Central memory CD8-positive, alpha-beta T cell (primary cell): Measurements from ENCODE around the gene SF3A1.

Experiments
- ATAC-seq: fragments of 150-1000 bp; cut with Tn5 transposase; replicated peaks from 2 replicates; pipeline ENCODE4 v1.10.0; 2022; ENCODE audit warnings: mild to moderate bottlenecking, moderate FRiP score, moderate number of reproducible peaks; ENCODE audit not compliant: poor library complexity, severe bottlenecking; ENCODE audit errors: extremely low read depth
- DNase-seq, 2 donors: peaks; one replicate each; pipeline ENCODE4 v3.0.0; 2021; ENCODE audit warnings: low spot score in 2 of 2
- H3K27ac Mint-ChIP-seq: one replicate; pipeline ENCODE4 v1.8.0; 2022; ENCODE audit warnings: low read depth, mild to moderate bottlenecking, moderate library complexity, mixed read lengths
- H3K27me3 Mint-ChIP-seq: one replicate; pipeline ENCODE4 v1.8.0; 2022; ENCODE audit warnings: mixed read lengths
- H3K36me3 Mint-ChIP-seq: one replicate; pipeline ENCODE4 v1.8.0; 2022; ENCODE audit warnings: mild to moderate bottlenecking, moderate library complexity, mixed read lengths; ENCODE audit not compliant: insufficient read depth
- H3K4me1 Mint-ChIP-seq: one replicate; pipeline ENCODE4 v1.8.0; 2022; ENCODE audit warnings: mixed read lengths
- H3K4me3 Mint-ChIP-seq: one replicate; pipeline ENCODE4 v1.8.0; 2022; ENCODE audit warnings: mild to moderate bottlenecking, moderate library complexity, mixed read lengths
- H3K9me3 Mint-ChIP-seq: one replicate; pipeline ENCODE4 v1.8.0; 2022; ENCODE audit warnings: mixed read lengths

SF3A1 gene

GRCh38 chr22:30396871-30397655 is 40.4 kb upstream of the SF3A1 start, which contains the start of gene SEC14L2:
Gene SEC14L2, plus strand, starts transcription at chr22:30397018. Its CDS starts 99 bp downstream, at chr22:30397117.
- peak in 1 of 2 donors; percentile 20 for DNase-seq
- Mint-ChIP-seq H3K4me1 (peaks cover 25% of the 10 kb centered on the region), H3K27ac (peak within 1 kb of the TSS; percentile 87), H3K27me3 (peaks cover 33% of the 10 kb centered on the region), H3K4me3 (peak within 1 kb of the TSS; percentile 78), H3K36me3 (peaks cover 6% of the 10 kb centered on the region), H3K9me3 (no peaks in the 10 kb centered on the region)
- peak; percentile 68 for ATAC-seq

- H3K27me3 Mint-ChIP-seq: peaks cover 33% of the 10 kb centered on the region
- no peaks in the 10 kb centered on the region for H3K9me3 Mint-ChIP-seq
- H3K4me3 Mint-ChIP-seq: no peak overlapping the region
- no peak overlapping the region for H3K27ac Mint-ChIP-seq
- H3K4me1 Mint-ChIP-seq: peaks cover 30% of the 10 kb centered on the region
- no peak for ATAC-seq
- no peak for DNase-seq
- peaks cover 7% of the 10 kb centered on the region for H3K36me3 Mint-ChIP-seq
These were observed 37.2 kb upstream of the SF3A1 start for GRCh38 chr22:30393885-30394284.

GRCh38 chr22:30393322-30393680 is 36.6 kb upstream of the SF3A1 start:
- DNase-seq (no peak), ATAC-seq (no peak)
- no peaks in the 10 kb centered on the region for H3K9me3 Mint-ChIP-seq
- H3K4me3 Mint-ChIP-seq: no peak overlapping the region
- H3K27me3 Mint-ChIP-seq: peaks cover 29% of the 10 kb centered on the region
- peaks cover 7% of the 10 kb centered on the region for H3K36me3 Mint-ChIP-seq
- peaks cover 24% of the 10 kb centered on the region for H3K4me1 Mint-ChIP-seq
- H3K27ac Mint-ChIP-seq: no peak overlapping the region

GRCh38 chr22:30392661-30393321 is 36.1 kb upstream of the SF3A1 start:
- no peak for ATAC-seq
- Mint-ChIP-seq H3K4me1 (peaks cover 19% of the 10 kb centered on the region), H3K4me3 (no peak overlapping the region), H3K27ac (no peak overlapping the region), H3K27me3 (peaks cover 24% of the 10 kb centered on the region), H3K9me3 (no peaks in the 10 kb centered on the region), H3K36me3 (peaks cover 7% of the 10 kb centered on the region)
- no peak for DNase-seq

- no peaks in the 10 kb centered on the region for H3K9me3 Mint-ChIP-seq
- peak; percentile 59 to 66 for DNase-seq
- peaks cover 21% of the 10 kb centered on the region for H3K27me3 Mint-ChIP-seq
- peak; percentile 74 for ATAC-seq
- H3K4me1 Mint-ChIP-seq: peaks cover 21% of the 10 kb centered on the region
- H3K27ac Mint-ChIP-seq: peak overlapping the region; percentile 52
- peaks cover 6% of the 10 kb centered on the region for H3K36me3 Mint-ChIP-seq
- H3K4me3 Mint-ChIP-seq: no peak overlapping the region
These were observed 34.4 kb upstream of the SF3A1 start for GRCh38 chr22:30390974-30391691.

GRCh38 chr22:30386960-30387827 is 30.5 kb upstream of the SF3A1 start, which contains the start of gene RNF215:
Gene RNF215, minus strand, starts transcription at chr22:30387411. Its CDS starts 98 bp downstream, at chr22:30387313.
- peak within 1 kb of the TSS; percentile 41 for H3K27ac Mint-ChIP-seq
- DNase-seq (peak; percentile 61 to 65), ATAC-seq (peak; percentile 75)

GRCh38 chr22:30386608-30386959 is 29.9 kb upstream of the SF3A1 start:
- H3K9me3 Mint-ChIP-seq: no peaks in the 10 kb centered on the region
- no peak overlapping the region for H3K27ac Mint-ChIP-seq
- H3K27me3 Mint-ChIP-seq: no peaks in the 10 kb centered on the region
- no peak for ATAC-seq
- H3K4me3 Mint-ChIP-seq: peak overlapping the region; percentile 73
- no peak for DNase-seq
- peaks cover 6% of the 10 kb centered on the region for H3K36me3 Mint-ChIP-seq
- peaks cover 22% of the 10 kb centered on the region for H3K4me1 Mint-ChIP-seq

More at GRCh38 chr22:30386960-30387827, 30.5 kb upstream of the SF3A1 start, which contains the start of gene RNF215:
- H3K4me1 Mint-ChIP-seq: peaks cover 22% of the 10 kb centered on the region
- H3K36me3 Mint-ChIP-seq: peaks cover 6% of the 10 kb centered on the region
- H3K4me3 Mint-ChIP-seq: peak within 1 kb of the TSS; percentile 73
- H3K27me3 Mint-ChIP-seq: no peaks in the 10 kb centered on the region
- no peaks in the 10 kb centered on the region for H3K9me3 Mint-ChIP-seq

- H3K36me3 Mint-ChIP-seq: peaks cover 6% of the 10 kb centered on the region
- no peak overlapping the region for H3K27ac Mint-ChIP-seq
- H3K27me3 Mint-ChIP-seq: no peaks in the 10 kb centered on the region
- no peaks in the 10 kb centered on the region for H3K9me3 Mint-ChIP-seq
- peaks cover 15% of the 10 kb centered on the region for H3K4me1 Mint-ChIP-seq
- no peak for DNase-seq
- H3K4me3 Mint-ChIP-seq: peak overlapping the region; percentile 43
- ATAC-seq: no peak
These were observed 29.2 kb upstream of the SF3A1 start for GRCh38 chr22:30385942-30386341.

- no peak overlapping the region for H3K4me3 Mint-ChIP-seq
- DNase-seq (no peak), ATAC-seq (no peak)
- H3K9me3 Mint-ChIP-seq: no peaks in the 10 kb centered on the region
- H3K36me3 Mint-ChIP-seq: peaks cover 3% of the 10 kb centered on the region
- no peaks in the 10 kb centered on the region for H3K27me3 Mint-ChIP-seq
- no peak overlapping the region for H3K27ac Mint-ChIP-seq
- peaks cover 13% of the 10 kb centered on the region for H3K4me1 Mint-ChIP-seq
These were observed 26.4 kb upstream of the SF3A1 start for GRCh38 chr22:30383061-30383460.

- H3K4me1 Mint-ChIP-seq: peaks cover 10% of the 10 kb centered on the region
- H3K9me3 Mint-ChIP-seq: no peaks in the 10 kb centered on the region
- no peaks in the 10 kb centered on the region for H3K27me3 Mint-ChIP-seq
- no peak overlapping the region for H3K27ac Mint-ChIP-seq
- no peak overlapping the region for H3K4me3 Mint-ChIP-seq
- H3K36me3 Mint-ChIP-seq: peaks cover 4% of the 10 kb centered on the region
- ATAC-seq: no peak
- no peak for DNase-seq
These were observed 25.6 kb upstream of the SF3A1 start for GRCh38 chr22:30382340-30382739.

GRCh38 chr22:30381264-30381663 is 24.6 kb upstream of the SF3A1 start:
- Mint-ChIP-seq H3K36me3 (peaks cover 2% of the 10 kb centered on the region), H3K4me3 (no peak overlapping the region), H3K9me3 (no peaks in the 10 kb centered on the region), H3K27ac (no peak overlapping the region), H3K4me1 (peaks cover 3% of the 10 kb centered on the region), H3K27me3 (no peaks in the 10 kb centered on the region)
- no peak for ATAC-seq
- DNase-seq: no peak

- H3K4me3 Mint-ChIP-seq: no peak overlapping the region
- H3K9me3 Mint-ChIP-seq: no peaks in the 10 kb centered on the region
- H3K4me1 Mint-ChIP-seq: no peaks in the 10 kb centered on the region
- no peak for ATAC-seq
- no peak overlapping the region for H3K27ac Mint-ChIP-seq
- no peaks in the 10 kb centered on the region for H3K27me3 Mint-ChIP-seq
- no peak for DNase-seq
- H3K36me3 Mint-ChIP-seq: peaks cover 2% of the 10 kb centered on the region
These were observed 23.3 kb upstream of the SF3A1 start for GRCh38 chr22:30380011-30380410.
